ENCODE results near the gene PPM1M.

Gene PPM1M

GRCh38 chr3:52256159-52256558 lies 10.6 kb downstream of the PPM1M start:
- no peak for TF ChIP-seq CTCF (IDR thresholded peaks at IDR 0.05; ENCODE audit: low read depth, low read length)
- no peak for DNase-seq (ENCODE audit: low read depth in 2 of 2)
- H3K4me3 ChIP-seq (replicated peaks in 1 of 2; ENCODE audit: low read depth in 2 of 2, low read length in 2 of 2) = no peak overlapping the region

GRCh38 chr3:52256622-52257021 lies 11.1 kb downstream of the PPM1M start:
- TF ChIP-seq CTCF (IDR thresholded peaks at IDR 0.05; ENCODE audit: low read depth, low read length) = no peak
- DNase-seq (ENCODE audit: low read depth in 2 of 2) = no peak
- no peak overlapping the region for H3K4me3 ChIP-seq (replicated peaks in 1 of 2; ENCODE audit: low read depth in 2 of 2, low read length in 2 of 2)

GRCh38 chr3:52257911-52258310 lies 12.4 kb downstream of the PPM1M start:
- H3K4me3 ChIP-seq (replicated peaks in 1 of 2; ENCODE audit: low read depth in 2 of 2, low read length in 2 of 2) = no peak overlapping the region
- DNase-seq (ENCODE audit: low read depth in 2 of 2) = peak in 1 of 2 donors; percentile 38
- no peak for TF ChIP-seq CTCF (IDR thresholded peaks at IDR 0.05; ENCODE audit: low read depth, low read length)

- no peak overlapping the region for H3K4me3 ChIP-seq (replicated peaks in 1 of 2; ENCODE audit: low read depth in 2 of 2, low read length in 2 of 2)
- peak; percentile 38 to 58 for DNase-seq (ENCODE audit: low read depth in 2 of 2)
- no peak for TF ChIP-seq CTCF (IDR thresholded peaks at IDR 0.05; ENCODE audit: low read depth, low read length)
Observed at GRCh38 chr3:52259035-52259434, 13.5 kb downstream of the PPM1M start.

GRCh38 chr3:52259448-52259847 lies 13.9 kb downstream of the PPM1M start:
- no peak for TF ChIP-seq CTCF (IDR thresholded peaks at IDR 0.05; ENCODE audit: low read depth, low read length)
- H3K4me3 ChIP-seq (replicated peaks in 1 of 2; ENCODE audit: low read depth in 2 of 2, low read length in 2 of 2) = no peak overlapping the region
- no peak for DNase-seq (ENCODE audit: low read depth in 2 of 2)

- no peak for TF ChIP-seq CTCF (IDR thresholded peaks at IDR 0.05; ENCODE audit: low read depth, low read length)
- H3K4me3 ChIP-seq (replicated peaks in 1 of 2; ENCODE audit: low read depth in 2 of 2, low read length in 2 of 2) = no peak overlapping the region
- no peak for DNase-seq (ENCODE audit: low read depth in 2 of 2)
Observed at GRCh38 chr3:52262447-52262846, 16.9 kb downstream of the PPM1M start.

GRCh38 chr3:52265387-52265786 lies 19.8 kb downstream of the PPM1M start:
- DNase-seq (ENCODE audit: low read depth in 2 of 2) = no peak
- no peak for TF ChIP-seq CTCF (IDR thresholded peaks at IDR 0.05; ENCODE audit: low read depth, low read length)
- no peak overlapping the region for H3K4me3 ChIP-seq (replicated peaks in 1 of 2; ENCODE audit: low read depth in 2 of 2, low read length in 2 of 2)
